HG03439 (cell line): ENCODE results near the gene LRRC7.

Experiments
- ATAC-seq: cut with Tn5 transposase; IDR thresholded peaks from one replicate; pipeline ENCODE4 v1.9.1; 2021; ENCODE audit warnings: mild to moderate bottlenecking, moderate library complexity; ENCODE audit not compliant: unreplicated experiment

LRRC7 gene

GRCh38 chr1:69587391-69587790 lies 19.7 kb downstream of the LRRC7 start:
- ATAC-seq: no peak

GRCh38 chr1:69589799-69590198 lies 22.1 kb downstream of the LRRC7 start:
- no peak for ATAC-seq

DNA sequence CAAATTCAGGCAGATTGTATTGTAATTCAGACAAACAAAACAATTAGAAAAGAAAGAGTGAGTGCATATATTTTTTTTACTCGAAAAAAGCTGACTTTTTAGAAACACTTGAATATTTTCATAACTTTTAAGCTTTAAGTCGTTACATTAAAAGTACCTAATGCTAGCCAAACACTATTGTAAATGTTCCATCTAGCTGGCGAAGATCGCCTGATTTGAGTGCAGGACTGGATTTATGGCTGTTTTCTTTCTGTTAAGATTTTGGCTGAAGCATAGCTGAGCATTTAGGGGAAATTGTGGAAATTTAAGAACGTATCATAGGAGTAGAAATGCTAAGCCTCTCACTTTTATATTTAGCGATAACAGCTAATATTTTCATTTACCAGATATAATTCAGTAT lies 24.6 kb downstream of the LRRC7 start:
- ATAC-seq: no peak

DNA sequence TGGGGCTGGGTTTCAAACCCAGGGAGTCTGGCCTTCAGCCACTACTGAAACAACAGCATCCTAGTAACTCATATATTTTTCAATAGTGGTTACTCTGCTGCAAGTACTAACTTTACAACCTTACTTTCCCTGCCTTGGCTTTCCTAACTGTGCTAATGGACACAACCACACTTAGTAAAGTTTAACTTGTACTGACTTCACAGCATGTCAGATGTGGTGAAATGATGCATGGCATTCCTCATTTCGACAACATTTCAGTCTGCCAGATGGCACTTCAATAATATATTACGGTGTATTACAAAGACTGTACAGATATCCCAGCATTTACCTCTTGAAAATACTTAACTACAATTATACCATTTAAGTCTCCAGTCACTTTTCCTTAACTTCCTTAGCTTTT lies 27.8 kb downstream of the LRRC7 start:
- ATAC-seq: no peak

- ATAC-seq: no peak
Measured at GRCh38 chr1:69611316-69611715, 43.6 kb downstream of the LRRC7 start.

DNA sequence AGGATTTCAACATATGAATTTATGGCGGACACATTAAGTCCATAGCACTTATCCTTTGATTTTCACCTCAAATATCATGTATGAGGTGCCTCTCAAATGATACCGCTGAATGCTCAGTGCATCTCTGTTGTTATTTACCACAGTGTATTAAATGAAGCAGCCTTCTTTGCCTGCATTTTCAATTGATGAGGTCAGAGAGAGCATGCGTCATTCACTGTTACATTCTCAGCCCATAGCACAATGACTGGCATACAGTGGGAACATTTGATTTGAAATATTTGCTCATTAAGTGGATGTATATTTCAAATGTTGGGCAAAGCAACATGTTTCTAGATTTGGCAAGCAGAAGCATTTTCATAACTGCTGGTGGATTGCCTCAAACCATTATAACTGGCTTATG lies 45.7 kb downstream of the LRRC7 start:
- no peak for ATAC-seq

- no peak for ATAC-seq
Measured at GRCh38 chr1:69638673-69639072, 71.0 kb downstream of the LRRC7 start.

DNA sequence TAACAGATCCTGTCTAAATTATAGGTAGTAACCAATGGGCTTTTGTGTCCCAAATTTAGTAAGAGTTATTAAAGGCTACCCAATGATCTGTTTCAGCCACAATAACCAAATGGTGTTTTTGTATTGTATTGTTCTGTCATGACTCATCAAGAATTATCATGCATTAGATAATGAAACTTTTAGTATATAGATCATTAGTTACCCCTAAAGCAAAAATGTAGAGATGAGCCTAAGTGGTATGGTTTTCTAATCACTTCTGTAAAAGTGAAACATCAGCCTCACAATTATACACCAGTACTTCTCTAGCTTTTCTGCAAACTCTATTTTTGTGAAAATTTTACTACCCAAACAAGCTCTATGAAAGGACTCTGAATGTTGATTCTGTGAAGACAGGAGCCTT lies 71.4 kb downstream of the LRRC7 start:
- ATAC-seq: no peak

DNA sequence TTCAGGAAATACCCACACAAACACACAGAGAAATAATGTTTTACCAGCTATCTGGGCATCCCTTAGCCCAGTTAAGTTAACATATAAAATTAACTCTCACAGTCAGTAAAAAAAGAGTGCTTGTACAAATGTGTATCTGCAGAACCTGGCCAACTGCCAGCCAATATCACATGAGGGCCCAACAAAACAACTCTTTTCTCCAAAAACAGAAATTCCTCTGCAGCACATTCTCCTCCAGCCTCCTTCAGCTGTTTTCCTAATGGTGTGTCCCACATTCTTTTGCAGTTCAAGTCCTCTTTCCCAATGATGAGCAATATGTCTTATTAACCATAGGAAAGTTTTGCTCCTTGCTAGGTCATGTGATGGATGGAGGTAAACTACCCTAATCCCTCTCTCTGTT lies 75.5 kb downstream of the LRRC7 start:
- ATAC-seq: no peak

GRCh38 chr1:69645477-69645876 lies 77.8 kb downstream of the LRRC7 start:
- no peak for ATAC-seq

DNA sequence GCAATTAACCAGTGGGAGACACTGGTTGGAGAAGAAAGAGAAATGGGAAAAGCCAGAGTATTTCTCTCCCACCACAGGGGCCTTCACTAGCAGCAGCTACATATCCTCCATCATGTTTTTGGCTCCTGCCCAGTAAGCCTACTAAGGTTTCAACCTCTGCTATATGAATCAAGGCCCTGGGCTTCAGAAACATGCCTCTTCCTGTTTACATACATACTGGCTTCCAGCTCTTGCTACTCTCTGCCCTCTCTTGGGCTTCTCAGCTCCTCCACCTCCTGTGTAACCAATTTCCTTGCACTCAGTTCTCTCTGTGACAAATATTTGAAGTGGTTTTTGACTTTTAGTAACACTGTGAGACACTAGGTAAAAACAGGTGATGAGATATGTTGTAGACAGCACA lies 80.8 kb downstream of the LRRC7 start:
- no peak for ATAC-seq

DNA sequence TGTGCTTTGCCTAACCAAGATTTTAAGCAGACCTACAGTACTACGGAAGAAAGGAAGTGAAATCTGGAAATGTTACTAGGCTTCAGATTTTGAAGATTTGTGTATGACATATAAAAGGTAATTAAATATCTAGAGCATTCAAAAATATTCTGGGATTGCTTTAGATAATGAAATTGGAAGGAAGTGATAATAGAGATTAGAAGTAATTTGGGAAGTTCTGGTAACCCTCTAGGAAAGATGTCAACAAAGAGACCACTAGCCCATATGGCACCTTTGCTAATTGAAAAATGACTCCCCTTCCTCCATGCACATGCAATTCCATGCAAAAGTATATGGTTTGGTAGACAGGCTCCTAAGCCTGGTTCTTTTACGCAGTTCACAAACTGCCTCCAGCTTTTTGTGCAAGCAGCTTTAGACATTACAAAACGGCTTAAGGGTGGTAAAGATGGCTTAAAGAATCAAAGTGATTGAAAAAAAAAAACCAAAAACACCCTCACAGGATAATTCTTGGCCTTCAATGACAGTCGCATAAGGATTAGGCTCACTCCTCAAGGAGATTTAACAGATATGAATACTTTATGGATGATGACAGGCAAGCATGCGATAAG lies 81.8 kb downstream of the LRRC7 start:
- ATAC-seq: no peak

DNA sequence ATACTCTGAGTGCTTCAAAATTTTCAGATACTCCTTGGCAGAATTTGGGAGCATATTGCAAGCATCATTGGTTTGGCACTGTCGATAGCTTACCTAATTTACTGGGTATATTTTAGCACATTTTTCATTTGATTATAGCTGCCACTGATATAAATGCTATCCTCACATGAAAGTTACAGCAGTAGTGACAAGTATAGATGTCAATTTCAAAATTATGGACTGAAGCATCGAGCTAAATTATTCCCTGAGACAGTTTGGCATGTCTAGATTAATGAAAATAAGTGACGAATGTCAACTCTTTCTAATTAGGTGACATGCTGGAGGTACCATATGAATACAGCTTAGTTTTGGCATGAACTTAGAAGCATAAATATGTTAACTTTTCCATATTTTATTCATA lies 83.1 kb downstream of the LRRC7 start:
- no peak for ATAC-seq

DNA sequence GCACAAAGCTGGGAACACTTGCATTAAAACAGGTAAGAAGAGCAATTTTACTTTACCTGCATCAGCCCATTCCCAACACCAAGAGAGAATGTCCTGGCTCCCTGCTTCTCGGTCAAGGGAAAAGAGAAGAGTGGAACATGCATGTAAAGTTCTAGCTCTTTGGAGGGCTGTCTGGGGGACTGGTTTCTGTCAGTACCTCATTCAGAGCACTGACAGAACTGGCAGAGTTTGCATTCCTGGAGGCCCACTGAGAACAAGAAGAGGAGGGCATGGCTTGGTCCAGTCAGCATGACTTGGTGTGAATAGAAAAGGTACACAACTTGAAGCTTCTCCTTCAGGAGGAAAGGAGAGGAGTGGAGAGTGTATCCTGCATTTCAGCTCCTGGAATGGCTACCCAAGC lies 83.9 kb downstream of the LRRC7 start:
- no peak for ATAC-seq

DNA sequence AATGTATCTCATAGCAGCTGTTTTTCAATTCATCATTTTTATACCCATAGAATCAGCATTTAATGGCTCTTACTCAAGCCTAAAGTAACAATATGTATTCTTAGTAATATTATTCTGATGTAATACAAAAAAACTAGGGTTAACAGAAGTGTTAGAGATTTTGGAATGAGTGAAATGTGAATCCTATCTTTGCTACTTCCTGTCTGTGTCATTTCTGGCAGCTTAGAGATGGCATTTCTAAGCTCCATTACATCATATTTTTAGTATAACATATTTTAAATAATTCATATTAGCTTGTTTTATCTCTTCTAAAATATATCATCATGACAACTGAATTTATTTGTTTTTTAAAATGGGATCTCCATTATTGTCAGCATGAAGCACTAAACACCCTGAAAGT lies 90.2 kb downstream of the LRRC7 start:
- no peak for ATAC-seq

DNA sequence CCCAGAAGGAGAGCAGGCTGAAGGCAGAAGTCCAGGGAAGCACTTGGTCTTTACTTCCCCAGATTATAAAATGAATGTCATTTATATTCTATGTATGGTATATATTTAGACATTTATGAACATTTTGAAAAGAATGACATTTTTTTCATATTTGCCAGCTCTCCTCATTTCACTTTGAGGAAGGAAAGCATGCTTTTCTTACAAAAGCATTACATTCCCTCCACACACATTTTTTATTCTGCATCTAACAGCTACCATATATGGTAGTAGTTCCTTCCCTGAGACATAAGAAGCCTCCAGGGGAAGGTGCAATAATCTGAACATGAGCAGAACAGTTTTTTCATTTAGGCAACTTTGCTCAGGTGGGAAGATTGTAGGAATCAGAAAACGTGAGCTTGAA lies 94.0 kb downstream of the LRRC7 start:
- no peak for ATAC-seq

DNA sequence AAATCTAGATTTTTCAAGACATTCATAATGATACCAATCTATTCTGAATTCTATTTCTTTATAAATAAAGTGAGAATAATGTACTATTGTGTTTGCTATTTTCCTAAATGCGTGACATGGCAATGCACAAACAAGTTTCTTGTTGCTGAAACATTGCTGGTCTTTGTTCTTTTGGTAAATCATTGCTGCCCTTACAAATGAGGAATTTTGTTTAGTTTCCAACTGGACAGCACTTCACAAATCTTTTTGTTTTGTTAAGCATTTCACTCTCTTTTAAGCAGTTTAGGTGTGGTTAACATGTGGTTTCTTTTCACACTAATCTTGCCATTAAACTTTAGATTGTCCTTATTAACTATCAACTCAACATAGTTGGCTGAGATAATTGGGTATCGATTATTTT lies 94.6 kb downstream of the LRRC7 start:
- ATAC-seq: no peak

- no peak for ATAC-seq
Measured at GRCh38 chr1:69671363-69672010, 103.8 kb downstream of the LRRC7 start.

DNA sequence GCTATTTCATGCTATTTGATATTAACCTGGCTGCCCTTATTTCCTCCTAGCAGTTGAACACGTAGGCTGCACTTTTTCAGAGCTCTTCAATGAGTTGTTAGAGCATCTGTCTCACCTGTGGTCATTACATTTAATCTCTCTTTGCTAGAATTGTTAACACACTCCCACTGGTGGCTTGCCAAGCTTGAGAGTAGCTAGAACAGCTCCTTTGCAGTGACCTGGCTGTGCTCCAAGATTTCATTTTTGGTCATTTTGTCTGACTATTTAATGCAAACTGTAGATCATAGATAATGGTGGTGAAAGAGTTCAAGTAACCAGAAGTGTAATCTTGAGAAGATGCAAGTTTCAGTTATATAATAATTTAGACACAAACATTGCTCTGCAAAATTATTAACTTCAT lies 105.6 kb downstream of the LRRC7 start:
- ATAC-seq: no peak

- no peak for ATAC-seq
Measured at GRCh38 chr1:69679965-69680364, 112.2 kb downstream of the LRRC7 start.

- ATAC-seq: no peak
Measured at GRCh38 chr1:69686367-69686984, 118.8 kb downstream of the LRRC7 start.

GRCh38 chr1:69688193-69688592 lies 120.5 kb downstream of the LRRC7 start:
- ATAC-seq: no peak

DNA sequence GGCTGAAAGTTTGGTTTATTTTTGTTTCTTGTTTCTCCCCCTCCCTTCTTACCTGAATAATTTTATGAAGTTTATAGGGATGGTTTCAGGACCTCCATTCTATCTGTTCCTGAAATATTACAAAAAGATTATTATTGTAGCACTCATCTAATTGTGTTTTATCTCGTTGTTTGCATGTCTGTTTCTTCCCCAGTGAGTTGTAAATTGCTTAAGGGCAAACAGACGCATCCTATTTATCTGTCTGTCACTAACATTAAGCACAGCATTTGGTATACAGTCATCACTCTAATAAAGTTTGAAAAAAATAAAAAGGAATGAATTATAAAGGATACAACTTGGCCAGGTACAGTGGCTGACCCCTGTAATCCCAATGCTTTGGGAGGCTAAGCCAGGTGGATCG lies 123.5 kb downstream of the LRRC7 start:
- ATAC-seq: no peak
